ENCODE results near the gene TACR1. TPM values are rescaled to one million over a fixed set of nuclear protein-coding genes. Genes with fewer than 3 reads are reported as not detected.

Gene TACR1
- polyA plus RNA-seq, 1 donor from 2014 or later: 0.78 TPM

GRCh38 chr2:75195076-75195691, 4.1 kb downstream of the TACR1 start:
- no peak for TF ChIP-seq POLR2AphosphoS5 (IDR thresholded peaks at IDR 0.05)
- no peak for TF ChIP-seq SMC3 (conservative IDR thresholded peaks at IDR 0.05; ENCODE audit: poor library complexity)
- TF ChIP-seq TAF1 (IDR thresholded peaks at IDR 0.05; ENCODE audit: low read depth): no peak
- no peak for TF ChIP-seq MXI1 (conservative IDR thresholded peaks at IDR 0.05; ENCODE audit: poor library complexity, severe bottlenecking)
- no peak for TF ChIP-seq EP300 (conservative IDR thresholded peaks at IDR 0.05; ENCODE audit: poor library complexity, severe bottlenecking)
- no peak for TF ChIP-seq RAD21 (conservative IDR thresholded peaks at IDR 0.05)
- TF ChIP-seq CTCF (IDR thresholded peaks at IDR 0.05; ENCODE audit: poor library complexity, severe bottlenecking): no peak
- no peak for TF ChIP-seq EZH2 (IDR thresholded peaks at IDR 0.05; ENCODE audit: borderline replicate concordance, insufficient read depth, low read length, poor library complexity, severe bottlenecking)
- TF ChIP-seq REST (IDR thresholded peaks at IDR 0.05; ENCODE audit: borderline replicate concordance): no peak
- Histone ChIP-seq H3K27ac (ENCODE audit: low read length) (no peak overlapping the region), H3K36me3 (ENCODE audit: insufficient read depth, low read length) (no peaks in the 10 kb centered on the region), H3K79me2 (replicated peaks; ENCODE audit: insufficient read depth, low read length) (no peaks in the 10 kb centered on the region), H3F3A (ENCODE audit: insufficient read depth, low read length, poor library complexity, severe bottlenecking) (no peaks in the 10 kb centered on the region), H3K9me2 (ENCODE audit: insufficient read depth, low read length) (no peaks in the 10 kb centered on the region), H3K9ac (ENCODE audit: low read length) (no peak overlapping the region), H4K20me1 (ENCODE audit: insufficient read depth) (no peaks in the 10 kb centered on the region), H3K9me3 (ENCODE audit: low read length) (no peaks in the 10 kb centered on the region), H2AFZ (ENCODE audit: low read depth, low read length) (no peak overlapping the region), H3K4me3 (ENCODE audit: low read length) (no peak overlapping the region), H3K27me3 (ENCODE audit: insufficient read depth, low read depth, low read length) (peaks cover 37% of the 10 kb centered on the region), H3K4me2 (ENCODE audit: low read length) (no peak overlapping the region)

- Histone ChIP-seq H3K9me3 (ENCODE audit: low read length) (no peaks in the 10 kb centered on the region), H3K9ac (ENCODE audit: low read length) (no peak overlapping the region), H3K27me3 (ENCODE audit: insufficient read depth, low read depth, low read length) (peaks cover 29% of the 10 kb centered on the region), H3K4me3 (ENCODE audit: low read length) (no peak overlapping the region), H4K20me1 (ENCODE audit: insufficient read depth) (no peaks in the 10 kb centered on the region), H3K4me2 (ENCODE audit: low read length) (no peak overlapping the region), H3K9me2 (ENCODE audit: insufficient read depth, low read length) (no peaks in the 10 kb centered on the region), H3K27ac (ENCODE audit: low read length) (no peak overlapping the region), H3F3A (ENCODE audit: insufficient read depth, low read length, poor library complexity, severe bottlenecking) (no peaks in the 10 kb centered on the region), H3K79me2 (replicated peaks; ENCODE audit: insufficient read depth, low read length) (no peaks in the 10 kb centered on the region), H3K36me3 (ENCODE audit: insufficient read depth, low read length) (no peaks in the 10 kb centered on the region), H2AFZ (ENCODE audit: low read depth, low read length) (no peak overlapping the region)
- TF ChIP-seq SMC3 (conservative IDR thresholded peaks at IDR 0.05; ENCODE audit: poor library complexity): no peak
- no peak for TF ChIP-seq TAF1 (IDR thresholded peaks at IDR 0.05; ENCODE audit: low read depth)
- TF ChIP-seq EP300 (conservative IDR thresholded peaks at IDR 0.05; ENCODE audit: poor library complexity, severe bottlenecking): no peak
- no peak for TF ChIP-seq REST (IDR thresholded peaks at IDR 0.05; ENCODE audit: borderline replicate concordance)
- no peak for TF ChIP-seq MXI1 (conservative IDR thresholded peaks at IDR 0.05; ENCODE audit: poor library complexity, severe bottlenecking)
- no peak for TF ChIP-seq EZH2 (IDR thresholded peaks at IDR 0.05; ENCODE audit: borderline replicate concordance, insufficient read depth, low read length, poor library complexity, severe bottlenecking)
- no peak for TF ChIP-seq CTCF (IDR thresholded peaks at IDR 0.05; ENCODE audit: poor library complexity, severe bottlenecking)
- no peak for TF ChIP-seq RAD21 (conservative IDR thresholded peaks at IDR 0.05)
- TF ChIP-seq POLR2AphosphoS5 (IDR thresholded peaks at IDR 0.05): no peak
These were observed 5.0 kb downstream of the TACR1 start for GRCh38 chr2:75194184-75194868.
